ENCODE results near the gene SSB. TPM values are rescaled to one million over a fixed set of nuclear protein-coding genes. Genes with fewer than 3 reads are reported as not detected.
"Not testable (repeated sequence)": the region's sequence is repeated elsewhere in the genome, so short reads cannot be mapped to it uniquely, and the experiment has no call there.

SSB gene
- total RNA-seq, 2 experiments from 2014 or later = 83.4 to 84.6 TPM

- Mint-ChIP-seq H3K27me3 (peaks cover 10% of the 10 kb centered on the region), H3K36me3 (peaks cover 4% of the 10 kb centered on the region), H3K4me3 (peak overlapping the region; percentile 93), H3K9me3 (no peaks in the 10 kb centered on the region), H3K4me1 (peaks cover 12% of the 10 kb centered on the region), H3K27ac (peak overlapping the region; percentile 82)
- DNase-seq (no peak), ATAC-seq (ENCODE audit: low read depth) (no peak)
- POLR2A ChIA-PET = interaction anchor here (0.8 to 2.2 kb wide), 5 partner anchors 11 to 225 kb away, joined by 3 to 12 read pairs (median 5); partner anchors contain the start of genes FASTKD1, METTL5 and UBR3
Observed at GRCh38 chr2:169798397-169798717, 314 bp upstream of the SSB start.

GRCh38 chr2:169803480-169803879 is 4.8 kb downstream of the SSB start:
- no peak overlapping the region for H3K4me3 Mint-ChIP-seq
- no peaks in the 10 kb centered on the region for H3K9me3 Mint-ChIP-seq
- ATAC-seq (ENCODE audit: low read depth) (no peak), DNase-seq (no peak)
- H3K27ac Mint-ChIP-seq = no peak overlapping the region
- H3K4me1 Mint-ChIP-seq = peaks cover 12% of the 10 kb centered on the region
- POLR2A ChIA-PET = interaction anchor here (1.2 kb wide), 1 partner anchor 24 kb away, joined by 4 read pairs; the partner anchor contains the start of gene UBR3
- no peaks in the 10 kb centered on the region for H3K27me3 Mint-ChIP-seq
- H3K36me3 Mint-ChIP-seq = peaks cover 22% of the 10 kb centered on the region

- peaks cover 37% of the 10 kb centered on the region for H3K36me3 Mint-ChIP-seq
- H3K27ac Mint-ChIP-seq = no peak overlapping the region
- H3K4me3 Mint-ChIP-seq = no peak overlapping the region
- H3K9me3 Mint-ChIP-seq = no peaks in the 10 kb centered on the region
- ATAC-seq (ENCODE audit: low read depth) (no peak), DNase-seq (no peak)
- H3K4me1 Mint-ChIP-seq = peaks cover 4% of the 10 kb centered on the region
- no peaks in the 10 kb centered on the region for H3K27me3 Mint-ChIP-seq
- POLR2A ChIA-PET = no interaction called here
Observed at GRCh38 chr2:169806586-169806985, 7.9 kb downstream of the SSB start.

GRCh38 chr2:169808221-169808620 is 9.6 kb downstream of the SSB start:
- H3K9me3 Mint-ChIP-seq = no peaks in the 10 kb centered on the region
- H3K27me3 Mint-ChIP-seq = no peaks in the 10 kb centered on the region
- no peak for DNase-seq
- peaks cover 2% of the 10 kb centered on the region for H3K4me1 Mint-ChIP-seq
- H3K4me3 Mint-ChIP-seq = no peak overlapping the region
- no peak overlapping the region for H3K27ac Mint-ChIP-seq
- ATAC-seq (ENCODE audit: low read depth) = no peak
- peaks cover 38% of the 10 kb centered on the region for H3K36me3 Mint-ChIP-seq
- POLR2A ChIA-PET = interaction anchor here (1.1 to 1.3 kb wide), 2 partner anchors 14 to 20 kb away, joined by 3 to 6 read pairs; partner anchors contain the start of gene UBR3

- Mint-ChIP-seq H3K4me3 (no peak overlapping the region), H3K27me3 (no peaks in the 10 kb centered on the region), H3K27ac (no peak overlapping the region), H3K4me1 (peaks cover 19% of the 10 kb centered on the region), H3K9me3 (peaks cover 7% of the 10 kb centered on the region), H3K36me3 (peaks cover 50% of the 10 kb centered on the region)
- DNase-seq (no peak), ATAC-seq (ENCODE audit: low read depth) (no peak)
- POLR2A ChIA-PET = no interaction called here
Observed at GRCh38 chr2:169815849-169816248, 17.2 kb downstream of the SSB start.

GRCh38 chr2:169816961-169817360 is 18.3 kb downstream of the SSB start:
- DNase-seq; ATAC-seq (ENCODE audit: low read depth); H3K27ac Mint-ChIP-seq; H3K9me3 Mint-ChIP-seq; H3K27me3 Mint-ChIP-seq; H3K4me3 Mint-ChIP-seq; POLR2A ChIA-PET: not testable (repeated sequence)
- peaks cover 50% of the 10 kb centered on the region for H3K36me3 Mint-ChIP-seq
- H3K4me1 Mint-ChIP-seq = peaks cover 21% of the 10 kb centered on the region

DNA sequence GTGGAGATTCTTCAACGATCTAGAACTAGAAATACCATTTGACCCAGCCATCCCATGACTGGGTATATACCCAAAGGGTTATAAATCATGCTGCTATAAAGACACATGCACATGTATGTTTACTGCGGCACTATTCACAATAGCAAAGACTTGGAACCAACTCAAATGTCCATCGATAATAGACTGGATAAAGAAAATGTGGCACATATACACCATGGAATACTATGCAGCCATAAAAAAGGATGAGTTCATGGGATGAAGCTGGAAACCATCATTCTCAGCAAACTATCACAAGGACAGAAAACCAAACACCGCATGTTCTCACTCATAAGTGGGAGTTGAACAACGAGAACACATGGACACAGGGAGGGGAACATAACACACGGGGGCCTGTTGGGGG is 18.7 kb downstream of the SSB start:
- H3K27ac Mint-ChIP-seq; ATAC-seq (ENCODE audit: low read depth); DNase-seq; POLR2A ChIA-PET; H3K27me3 Mint-ChIP-seq; H3K9me3 Mint-ChIP-seq; H3K4me3 Mint-ChIP-seq: not testable (repeated sequence)
- Mint-ChIP-seq H3K4me1 (peaks cover 21% of the 10 kb centered on the region), H3K36me3 (peaks cover 50% of the 10 kb centered on the region)

DNA sequence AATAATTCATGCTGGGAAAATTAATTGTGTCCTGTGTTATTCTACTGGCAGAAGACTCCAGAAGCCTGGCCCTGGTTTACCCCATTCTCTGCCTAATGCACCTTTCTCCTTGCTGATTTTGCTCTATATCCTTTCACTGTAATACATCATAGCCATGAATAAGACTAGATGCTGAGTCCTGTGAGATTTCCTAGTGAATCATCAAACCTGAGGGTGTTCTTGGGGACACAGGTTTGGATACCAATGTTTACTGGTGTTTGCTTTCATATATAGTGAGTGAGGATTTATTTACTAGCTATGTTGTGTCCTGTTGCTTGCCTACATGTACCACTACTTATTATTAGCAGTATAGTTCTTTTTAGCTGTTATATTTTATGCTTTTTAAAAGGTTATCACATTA is 19.6 kb downstream of the SSB start:
- no peak for DNase-seq
- H3K4me1 Mint-ChIP-seq = peaks cover 30% of the 10 kb centered on the region
- POLR2A ChIA-PET = no interaction called here
- H3K27me3 Mint-ChIP-seq = no peaks in the 10 kb centered on the region
- no peak overlapping the region for H3K27ac Mint-ChIP-seq
- ATAC-seq (ENCODE audit: low read depth) = no peak
- no peak overlapping the region for H3K4me3 Mint-ChIP-seq
- peaks cover 53% of the 10 kb centered on the region for H3K36me3 Mint-ChIP-seq
- peaks cover 7% of the 10 kb centered on the region for H3K9me3 Mint-ChIP-seq

DNA sequence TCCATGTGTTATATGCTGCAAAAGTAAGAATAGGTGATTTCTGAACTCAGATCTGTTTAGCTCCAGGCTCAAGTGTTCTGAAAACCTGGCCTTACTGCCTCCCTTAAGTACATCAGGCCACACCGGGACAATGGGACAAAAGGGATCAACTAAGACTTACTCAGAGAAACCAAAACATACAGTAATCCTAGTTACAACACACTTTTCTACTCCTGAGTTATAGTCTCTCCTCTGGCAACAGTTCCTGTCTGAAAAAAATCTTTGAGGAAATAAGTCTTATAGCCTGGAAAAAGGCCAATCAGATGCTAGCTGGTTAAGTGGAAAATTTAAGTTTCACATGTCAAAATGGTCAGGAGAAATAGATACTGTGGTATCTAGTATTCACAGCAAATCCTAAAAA is 20.4 kb downstream of the SSB start:
- POLR2A ChIA-PET = no interaction called here
- peaks cover 52% of the 10 kb centered on the region for H3K36me3 Mint-ChIP-seq
- no peaks in the 10 kb centered on the region for H3K27me3 Mint-ChIP-seq
- no peak overlapping the region for H3K27ac Mint-ChIP-seq
- H3K4me3 Mint-ChIP-seq = no peak overlapping the region
- H3K4me1 Mint-ChIP-seq = peaks cover 37% of the 10 kb centered on the region
- no peak for ATAC-seq (ENCODE audit: low read depth)
- DNase-seq = no peak
- peaks cover 7% of the 10 kb centered on the region for H3K9me3 Mint-ChIP-seq

- peaks cover 40% of the 10 kb centered on the region for H3K4me1 Mint-ChIP-seq
- H3K27ac Mint-ChIP-seq; ATAC-seq (ENCODE audit: low read depth); H3K4me3 Mint-ChIP-seq; H3K9me3 Mint-ChIP-seq; H3K27me3 Mint-ChIP-seq; DNase-seq: not testable (repeated sequence)
- H3K36me3 Mint-ChIP-seq = peaks cover 48% of the 10 kb centered on the region
- POLR2A ChIA-PET = interaction anchor here (0.6 kb wide), 1 partner anchor 108 kb away, joined by 4 read pairs; no protein-coding TSS in a partner anchor
Observed at GRCh38 chr2:169820101-169820500, 21.4 kb downstream of the SSB start.

GRCh38 chr2:169822036-169822435 is 23.4 kb downstream of the SSB start:
- DNase-seq = no peak
- POLR2A ChIA-PET = interaction anchor here (1.0 kb wide), 1 partner anchor 13 kb away, joined by 3 read pairs; no protein-coding TSS in a partner anchor
- Mint-ChIP-seq H3K4me3 (no peak overlapping the region), H3K4me1 (peaks cover 40% of the 10 kb centered on the region), H3K27ac (no peak overlapping the region), H3K36me3 (peaks cover 34% of the 10 kb centered on the region), H3K9me3 (peaks cover 4% of the 10 kb centered on the region), H3K27me3 (no peaks in the 10 kb centered on the region)
- ATAC-seq (ENCODE audit: low read depth) = no peak

DNA sequence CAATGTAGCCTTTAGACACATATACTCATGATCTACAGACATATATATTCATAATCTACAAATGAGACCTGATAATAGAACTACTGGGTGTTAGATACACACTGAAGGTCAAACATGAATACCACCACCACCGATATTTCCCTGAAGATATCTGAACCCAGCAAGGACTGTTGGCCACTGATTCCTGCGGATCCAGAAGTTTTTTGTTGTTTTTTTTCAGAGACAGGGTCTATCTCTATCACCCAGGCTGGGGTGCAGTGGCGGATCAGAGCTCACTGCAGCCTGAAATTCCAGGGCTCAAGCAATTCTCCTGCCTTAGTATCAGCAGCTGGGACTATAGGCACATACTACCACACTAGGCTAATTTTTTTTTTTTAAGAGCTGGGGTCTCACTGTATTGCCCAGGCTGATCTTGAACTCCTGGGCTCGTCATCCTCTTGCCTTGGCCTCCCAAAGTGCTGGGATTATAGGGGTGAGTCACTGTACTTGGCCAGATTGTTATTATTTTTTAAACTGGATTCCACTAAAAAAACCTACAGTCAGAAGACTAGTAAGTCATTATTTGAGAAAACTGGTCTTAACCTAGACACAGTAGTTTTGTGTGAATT is 24.2 kb downstream of the SSB start:
- Mint-ChIP-seq H3K4me3 (peak overlapping the region; percentile 83), H3K36me3 (peaks cover 26% of the 10 kb centered on the region), H3K4me1 (peaks cover 37% of the 10 kb centered on the region), H3K27me3 (no peaks in the 10 kb centered on the region), H3K27ac (no peak overlapping the region), H3K9me3 (no peaks in the 10 kb centered on the region)
- POLR2A ChIA-PET = interaction anchor here (1.0 kb wide), 1 partner anchor 14 kb away, joined by 3 read pairs; no protein-coding TSS in a partner anchor
- DNase-seq = no peak
- no peak for ATAC-seq (ENCODE audit: low read depth)

DNA sequence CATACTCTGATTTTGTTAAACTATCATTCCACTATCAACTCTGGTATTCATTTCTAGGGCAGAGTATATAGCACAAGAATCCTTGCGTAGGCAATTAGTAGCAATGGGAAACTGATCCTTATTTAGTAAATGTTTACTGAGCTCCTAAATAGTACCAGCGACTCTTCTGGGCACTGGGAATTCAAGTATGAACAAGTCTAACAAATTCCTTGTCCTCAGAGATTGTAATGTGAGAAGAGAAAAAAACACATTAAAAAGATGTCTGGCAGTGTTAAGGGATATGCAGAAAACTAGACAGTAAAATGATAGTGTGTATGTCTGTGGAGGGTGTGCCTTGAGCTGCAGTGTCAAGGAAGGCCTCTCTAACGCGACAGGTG is 25.3 kb downstream of the SSB start:
- POLR2A ChIA-PET = interaction anchor here (1.8 kb wide), 1 partner anchor 25 kb away, joined by 12 read pairs; the partner anchor contains the start of gene SSB
- ATAC-seq (ENCODE audit: low read depth) (peak; percentile 0), DNase-seq (no peak)
- no peaks in the 10 kb centered on the region for H3K9me3 Mint-ChIP-seq
- peak overlapping the region; percentile 84 for H3K27ac Mint-ChIP-seq
- no peaks in the 10 kb centered on the region for H3K27me3 Mint-ChIP-seq
- peaks cover 44% of the 10 kb centered on the region for H3K4me1 Mint-ChIP-seq
- peak overlapping the region; percentile 83 for H3K4me3 Mint-ChIP-seq
- H3K36me3 Mint-ChIP-seq = peaks cover 20% of the 10 kb centered on the region

Measured in activated naive CD8-positive, alpha-beta T cell treated with anti-CD3 and anti-CD28 coated beads, Interleukin-2, amount 10 ng/mL, durations not matched to agents 7 days and 5 days (primary cell).